HG02798 (cell line): ENCODE measurements around the gene TBC1D22A.
"Not testable (repeated sequence)": the region's sequence is repeated elsewhere in the genome, so short reads cannot be mapped to it uniquely, and the experiment has no call there.

Experiments used
- ATAC-seq: cut with Tn5 transposase; IDR thresholded peaks from one replicate; pipeline ENCODE4 v1.9.1; 2021; ENCODE audit warnings: mild to moderate bottlenecking; ENCODE audit not compliant: unreplicated experiment, poor library complexity

The TBC1D22A gene

GRCh38 chr22:47047321-47048122 is 285.1 kb downstream of the TBC1D22A start:
- ATAC-seq, result no peak

- no peak for ATAC-seq
Observed at GRCh38 chr22:47048123-47049077, 285.9 kb downstream of the TBC1D22A start.

DNA sequence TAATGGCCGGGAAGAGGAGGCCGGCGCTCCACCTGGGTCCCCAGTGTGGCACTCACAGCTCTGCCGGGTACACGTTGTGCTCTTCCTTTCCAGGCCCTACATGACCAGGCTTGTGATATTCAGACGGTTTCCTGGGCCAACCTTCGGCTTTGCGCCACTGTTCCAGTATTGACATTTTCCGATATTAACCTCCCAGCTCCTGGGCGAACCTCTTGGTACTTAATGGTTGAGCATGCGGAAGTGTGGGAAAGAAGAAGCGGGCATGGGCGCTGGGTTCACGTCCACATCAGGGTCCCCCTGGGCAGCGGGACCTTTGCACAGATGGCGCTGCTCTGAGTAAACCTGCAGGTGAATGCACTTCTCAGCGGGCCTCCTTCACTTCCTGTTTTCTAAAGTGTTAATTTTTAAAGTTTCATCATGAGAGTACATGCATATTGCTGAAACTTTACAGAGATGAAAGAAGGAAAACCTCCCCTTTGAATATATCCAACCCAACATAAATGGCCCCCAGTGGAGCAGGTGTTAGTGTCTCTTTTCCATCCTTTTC is 286.7 kb downstream of the TBC1D22A start:
- no peak for ATAC-seq

DNA sequence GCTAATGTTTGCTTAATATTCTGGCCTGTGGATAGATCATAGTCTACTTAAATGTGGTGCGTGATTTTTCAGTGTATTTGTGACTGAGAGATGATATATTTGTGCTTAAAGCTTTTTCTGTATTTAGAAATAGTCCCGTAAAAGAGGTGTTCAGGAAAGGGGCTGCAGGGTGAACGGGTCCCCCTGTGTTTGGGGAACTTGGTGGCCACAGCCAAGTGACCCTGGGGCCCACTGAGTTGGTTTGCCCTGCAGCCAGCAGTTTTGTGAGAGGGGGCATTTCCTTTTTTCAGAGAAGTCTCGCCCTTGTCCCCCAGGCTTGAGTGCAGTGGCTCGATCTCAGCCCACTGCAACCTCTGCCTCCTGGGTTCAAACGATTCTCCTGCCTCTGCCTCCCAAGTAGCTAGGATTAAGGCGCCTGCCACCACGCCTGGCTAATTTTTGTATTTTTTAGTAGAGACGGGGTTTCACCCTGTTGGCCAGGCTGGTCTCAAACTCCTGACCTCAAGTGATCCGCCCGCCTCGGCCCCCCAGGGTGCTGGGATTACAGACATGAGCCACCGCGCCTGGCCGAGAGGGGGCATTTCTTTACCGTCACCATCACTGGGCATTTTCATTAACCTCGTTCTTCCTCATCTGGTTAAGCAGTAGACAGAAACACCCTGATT is 287.4 kb downstream of the TBC1D22A start:
- ATAC-seq, result not testable (repeated sequence)

DNA sequence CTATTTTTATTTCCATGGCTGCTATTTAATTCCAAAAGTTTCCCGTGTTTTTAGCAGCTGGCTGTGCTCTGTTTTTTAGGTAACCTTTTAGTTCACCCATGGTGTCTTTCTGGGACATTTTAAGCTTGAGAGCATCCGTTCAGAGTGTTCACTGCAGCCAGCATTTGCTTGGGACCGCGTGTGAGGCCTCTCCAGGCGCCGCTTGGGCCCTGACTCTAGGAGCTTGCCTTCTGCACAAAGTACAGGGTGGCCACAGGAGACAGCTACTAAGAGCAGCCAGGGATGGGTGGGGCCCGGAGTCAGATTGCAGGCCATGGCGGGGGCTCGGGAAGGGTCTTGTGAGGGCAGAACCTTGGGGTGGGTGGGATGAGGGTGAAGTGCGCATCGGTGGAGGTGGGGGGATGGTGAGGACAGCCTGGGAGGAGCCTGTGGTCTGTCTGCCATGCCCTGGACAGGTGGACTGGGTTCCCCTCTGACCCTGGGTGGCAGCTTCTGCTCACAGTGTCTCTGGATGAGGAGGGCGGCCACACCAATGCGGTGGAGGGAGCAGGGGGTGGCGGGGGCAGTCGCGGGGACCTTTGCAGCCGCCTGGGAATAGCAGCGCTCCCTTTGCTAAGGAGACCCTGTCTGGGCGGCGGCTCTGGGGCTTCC is 288.1 kb downstream of the TBC1D22A start:
- ATAC-seq, result no peak

DNA sequence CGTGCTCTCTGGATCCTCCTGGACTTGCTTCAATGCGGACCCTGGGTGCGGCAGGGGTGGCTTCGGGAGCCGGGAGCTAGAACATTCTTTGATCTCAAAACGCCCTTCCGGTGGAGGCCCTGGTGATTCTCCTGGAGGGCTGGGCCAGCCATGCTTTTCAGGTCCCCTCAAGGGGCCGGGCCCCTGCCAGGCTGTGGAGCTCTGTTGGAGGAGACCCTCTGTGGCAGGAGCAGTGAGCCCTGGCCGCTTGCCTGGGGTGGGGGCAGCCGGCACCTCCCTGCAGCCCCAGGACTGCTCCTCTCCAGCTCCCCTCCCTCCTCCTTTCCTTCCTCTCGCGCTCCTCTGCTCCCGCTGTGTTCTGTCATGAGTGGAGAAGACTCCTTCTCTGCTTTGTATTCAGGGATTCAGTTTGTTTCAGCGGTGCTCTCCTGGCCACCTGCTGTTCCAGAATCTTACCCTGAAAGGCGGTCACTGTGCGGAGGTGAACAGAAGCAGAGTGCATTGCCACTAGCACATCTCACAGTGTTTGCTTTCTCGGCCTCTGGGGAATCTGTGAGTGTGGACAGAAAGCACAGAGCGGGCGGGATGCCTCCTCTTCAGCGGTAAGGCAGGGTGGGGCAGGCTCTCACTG is 289.1 kb downstream of the TBC1D22A start:
- ATAC-seq, result no peak

GRCh38 chr22:47052236-47053012 is 290.0 kb downstream of the TBC1D22A start:
- no peak for ATAC-seq

GRCh38 chr22:47053013-47053725 is 290.7 kb downstream of the TBC1D22A start:
- no peak for ATAC-seq

DNA sequence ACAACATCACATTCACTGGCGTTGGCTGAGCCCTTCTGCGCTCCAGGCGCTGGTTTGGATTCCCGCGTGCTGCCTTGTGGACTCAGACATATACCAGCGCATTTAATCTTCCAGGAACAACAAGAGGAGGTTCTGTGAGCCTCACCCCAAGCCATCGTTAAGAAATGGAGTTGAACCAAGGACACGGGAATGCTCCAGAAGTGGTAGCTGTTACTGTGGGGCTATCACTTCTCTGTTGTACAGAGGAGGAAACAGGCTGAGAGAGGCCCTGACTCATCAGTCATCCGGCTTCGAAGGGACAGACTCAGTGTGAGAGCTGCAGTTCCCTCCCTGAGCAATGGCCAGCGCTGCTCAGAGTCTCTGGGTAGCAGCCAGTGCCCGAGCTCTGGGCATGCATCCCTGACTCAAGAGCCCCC is 291.3 kb downstream of the TBC1D22A start:
- no peak for ATAC-seq

- no peak for ATAC-seq
Observed at GRCh38 chr22:47054231-47055072, 292.0 kb downstream of the TBC1D22A start.

DNA sequence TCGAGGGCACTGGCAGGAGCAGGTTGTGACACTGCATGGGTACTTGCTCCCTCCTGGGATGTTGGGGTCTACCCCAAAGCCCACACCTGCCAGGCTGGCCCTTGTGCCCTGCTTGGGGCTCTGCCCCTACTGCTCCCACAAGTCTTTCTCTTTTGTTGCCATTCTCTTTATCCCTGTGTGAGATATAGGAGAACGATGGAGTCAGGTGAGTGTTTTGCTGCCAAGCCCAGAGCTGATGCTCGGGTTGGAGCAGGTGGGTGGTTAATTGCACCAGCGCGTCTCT is 292.6 kb downstream of the TBC1D22A start:
- ATAC-seq, result no peak

DNA sequence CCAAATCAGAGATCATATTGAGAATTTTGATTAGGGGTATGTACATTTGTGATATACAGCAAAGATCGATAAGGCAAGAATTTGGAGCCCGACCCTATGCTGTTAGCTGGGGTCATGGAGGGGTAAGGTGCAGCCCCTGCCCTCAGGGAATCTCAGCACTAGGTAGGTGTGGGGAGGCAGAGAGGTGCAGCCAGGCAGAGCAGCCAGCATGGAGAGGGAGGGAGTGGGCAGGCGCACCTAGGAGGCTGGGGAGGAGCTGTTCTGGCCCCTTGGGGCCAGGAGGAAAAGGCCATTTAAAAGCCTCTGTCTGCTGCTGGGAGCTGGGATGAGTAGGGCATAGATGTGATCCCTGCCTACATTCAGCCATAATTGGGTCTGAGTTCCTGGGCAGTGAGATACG is 293.0 kb downstream of the TBC1D22A start:
- ATAC-seq, result no peak

DNA sequence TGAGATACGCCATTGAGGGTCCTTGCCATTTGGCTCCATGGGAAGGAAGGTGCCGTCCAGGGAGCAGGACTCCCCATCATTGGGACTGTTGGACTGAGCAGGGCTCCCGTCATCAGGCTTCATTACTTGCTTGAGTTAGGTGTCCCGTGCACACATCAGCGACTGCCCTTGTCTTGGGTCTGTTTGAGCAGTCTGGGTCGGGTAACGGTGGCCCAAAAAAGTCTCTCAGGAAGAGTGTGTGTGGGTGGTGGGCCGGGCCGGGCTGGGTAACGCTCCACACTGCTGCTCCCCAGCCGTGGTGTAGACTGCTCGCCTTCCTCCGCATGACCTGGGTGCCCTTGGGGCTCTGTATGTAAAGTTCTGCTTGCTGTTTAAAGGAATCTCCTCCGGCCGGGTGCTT is 293.5 kb downstream of the TBC1D22A start:
- ATAC-seq, result no peak

GRCh38 chr22:47056361-47056760 is 293.9 kb downstream of the TBC1D22A start:
- no peak for ATAC-seq

- ATAC-seq, result no peak
Observed at GRCh38 chr22:47056776-47057470, 294.5 kb downstream of the TBC1D22A start.

DNA sequence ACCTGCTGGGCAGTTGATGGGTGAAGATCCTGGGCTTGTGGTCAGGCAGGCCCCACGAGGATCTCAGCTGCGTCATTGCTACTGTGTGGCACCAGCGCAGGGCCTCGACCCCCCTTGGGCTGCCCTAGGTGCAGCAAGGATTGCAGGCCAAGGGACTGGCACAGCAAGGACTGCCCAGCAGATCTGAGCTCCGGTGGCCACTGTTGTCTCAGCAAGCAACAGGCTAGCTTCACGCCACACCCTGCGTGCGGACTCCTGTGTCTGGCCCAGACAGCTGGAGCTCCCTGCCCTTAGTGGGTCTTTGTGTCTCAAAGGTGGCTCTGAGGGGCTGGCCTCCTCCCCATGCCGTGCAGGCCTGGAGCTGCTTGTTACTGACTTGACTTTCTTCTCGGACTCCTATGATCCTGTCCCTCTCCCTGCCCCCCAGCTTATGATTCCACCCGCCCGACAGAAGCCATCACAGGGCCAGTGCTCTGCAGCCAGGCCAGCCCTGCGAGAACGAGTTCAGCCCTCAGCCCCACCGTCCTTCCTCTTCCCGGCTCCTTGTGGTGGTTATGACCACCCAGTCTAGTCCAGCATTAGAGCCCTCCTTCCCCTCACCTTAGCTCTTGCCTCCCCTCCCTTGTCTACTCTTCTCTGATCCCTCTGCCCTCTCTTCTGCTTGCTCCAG is 295.6 kb downstream of the TBC1D22A start:
- ATAC-seq, result no peak
